ENCODE results near the gene SAA1.
"Not testable (repeated sequence)": the region's sequence is repeated elsewhere in the genome, so short reads cannot be mapped to it uniquely, and the experiment has no call there.

Gene SAA1

DNA sequence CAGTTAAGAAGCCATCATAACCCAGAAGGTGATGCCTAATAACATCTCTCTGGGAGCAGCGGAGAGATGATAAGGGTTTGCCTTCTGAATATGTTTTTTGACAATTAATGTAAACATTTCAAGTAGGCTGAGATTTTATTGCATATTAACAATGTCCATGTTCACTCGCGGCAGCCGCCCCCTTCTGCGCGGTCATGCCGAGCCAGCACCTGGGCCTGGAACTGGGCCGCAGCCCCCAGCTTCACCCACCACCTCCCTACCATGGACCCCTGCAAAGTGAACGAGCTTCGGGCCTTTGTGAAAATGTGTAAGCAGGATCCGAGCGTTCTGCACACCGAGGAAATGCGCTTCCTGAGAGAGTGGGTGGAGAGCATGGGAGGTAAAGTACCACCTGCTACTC is 4.3 kb upstream of the SAA1 start:
- no peak for DNase-seq

DNA sequence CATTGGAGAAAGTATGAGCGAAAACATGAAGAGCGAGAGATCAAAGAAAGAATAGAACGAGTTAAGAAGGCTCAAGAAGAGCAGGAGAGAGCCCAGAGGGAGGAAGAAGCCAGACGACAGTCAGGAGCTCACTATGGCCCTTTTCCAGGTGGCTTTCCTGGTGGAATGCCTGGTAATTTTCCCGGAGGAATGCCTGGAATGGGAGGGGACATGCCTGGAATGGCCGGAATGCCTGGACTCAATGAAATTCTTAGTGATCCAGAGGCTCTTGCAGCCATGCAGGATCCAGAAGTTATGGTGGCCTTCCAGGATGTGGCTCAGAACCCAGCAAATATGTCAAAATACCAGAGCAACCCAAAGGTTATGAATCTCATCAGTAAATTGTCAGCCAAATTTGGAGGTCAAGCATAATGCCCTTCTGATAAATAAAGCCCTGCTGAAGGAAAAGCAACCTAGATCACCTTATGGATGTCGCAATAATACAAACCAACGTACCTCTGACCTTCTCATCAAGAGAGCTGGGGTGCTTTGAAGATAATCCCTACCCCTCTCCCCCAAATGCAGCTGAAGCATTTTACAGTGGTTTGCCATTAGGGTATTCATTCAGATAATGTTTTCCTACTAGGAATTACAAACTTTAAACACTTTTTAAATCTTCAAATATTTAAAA is 3.2 kb upstream of the SAA1 start:
- DNase-seq = not testable (repeated sequence)

- DNase-seq = no peak
Observed at GRCh38 chr11:18264035-18264434, 2.0 kb upstream of the SAA1 start.

- DNase-seq = no peak
Observed at GRCh38 chr11:18264677-18265555, 1.1 kb upstream of the SAA1 start.

DNA sequence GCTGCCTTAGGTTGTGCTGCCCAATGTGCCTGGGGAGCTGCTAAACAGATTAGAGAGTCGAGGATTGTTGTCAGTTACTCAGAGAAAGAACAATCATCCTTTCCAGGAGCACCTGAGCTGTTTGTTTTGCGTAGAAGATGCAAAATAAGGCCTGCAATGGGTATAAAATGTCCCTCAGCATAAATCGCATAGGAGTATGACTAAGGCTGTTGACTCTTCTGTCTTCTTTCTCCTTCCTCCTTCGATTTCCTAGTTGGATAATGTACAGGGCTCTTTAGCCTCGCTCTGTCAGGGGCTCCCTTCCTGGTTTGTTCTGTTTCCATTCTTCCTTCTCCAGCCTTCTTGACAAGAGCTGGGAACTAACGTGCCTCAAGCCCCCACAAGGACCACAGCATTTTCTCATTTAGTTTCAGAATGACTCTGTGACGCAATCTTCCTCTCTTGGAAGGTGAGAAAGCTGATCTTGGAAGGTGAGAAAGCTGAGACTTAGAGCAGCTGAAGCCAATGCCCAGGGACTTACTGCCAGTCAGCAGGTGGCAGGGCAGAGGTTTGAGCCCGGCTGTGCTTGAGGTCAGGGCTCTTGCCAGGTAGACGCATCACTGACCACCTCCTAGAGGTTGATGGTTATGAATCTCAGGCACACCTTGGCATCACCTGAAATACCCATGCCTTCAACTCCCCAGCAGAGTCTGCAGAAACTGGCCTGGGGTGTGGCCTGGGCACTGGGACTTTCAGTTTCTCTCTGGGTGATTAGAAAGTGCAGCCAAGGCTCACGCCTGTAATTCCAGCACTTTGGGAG is 1.5 kb downstream of the SAA1 start:
- DNase-seq = not testable (repeated sequence)

- not testable (repeated sequence) for DNase-seq
Observed at GRCh38 chr11:18269252-18269651, 3.2 kb downstream of the SAA1 start.

DNA sequence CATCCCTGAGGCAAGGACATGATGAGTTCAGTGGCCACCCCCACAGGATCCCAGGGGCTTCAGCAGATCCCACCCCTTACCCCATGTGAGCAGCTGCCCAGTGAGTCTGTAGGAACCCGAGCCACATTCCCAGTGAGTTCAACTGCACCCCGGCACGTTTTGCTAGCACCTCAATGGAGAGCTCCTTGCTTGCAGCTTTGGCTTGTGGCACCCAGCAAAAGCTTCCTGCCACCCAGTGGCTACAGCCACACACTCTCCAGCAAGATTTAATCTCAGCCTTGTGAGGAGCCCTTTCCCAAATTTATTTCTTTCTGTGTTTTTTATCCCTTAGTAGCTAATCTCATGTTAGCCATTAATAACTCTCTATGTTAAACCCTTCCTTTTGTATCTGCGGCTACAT is 4.0 kb downstream of the SAA1 start:
- no peak for DNase-seq

- no peak for DNase-seq
Observed at GRCh38 chr11:18271206-18271605, 5.1 kb downstream of the SAA1 start.

GRCh38 chr11:18277565-18278271 is 11.7 kb downstream of the SAA1 start:
- no peak for DNase-seq

- DNase-seq = no peak
Observed at GRCh38 chr11:18280438-18281045, 14.5 kb downstream of the SAA1 start.

DNA sequence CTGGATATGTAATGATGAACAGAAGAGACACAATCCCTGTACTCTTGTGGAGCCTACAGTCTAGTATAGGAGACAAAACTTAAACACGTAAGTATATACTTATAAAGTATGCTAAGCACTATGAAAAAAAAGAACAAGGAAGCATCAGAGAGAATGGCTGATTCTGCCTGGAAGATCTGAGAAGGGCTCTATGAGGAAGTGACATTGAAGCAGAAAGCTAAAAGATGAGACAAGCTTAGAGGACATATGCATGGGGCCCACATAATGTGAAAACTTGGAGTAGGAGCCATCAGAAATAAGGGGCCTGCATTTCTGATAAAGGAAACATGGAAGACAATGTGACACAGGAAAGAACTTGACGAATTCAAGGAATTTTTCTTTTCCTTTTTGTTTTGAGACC is 16.6 kb downstream of the SAA1 start:
- DNase-seq = no peak

GRCh38 chr11:18285841-18286240 is 19.8 kb downstream of the SAA1 start:
- DNase-seq = no peak

GRCh38 chr11:18288911-18289310 is 22.8 kb downstream of the SAA1 start:
- no peak for DNase-seq

- no peak for DNase-seq
Observed at GRCh38 chr11:18294862-18295261, 28.8 kb downstream of the SAA1 start.

GRCh38 chr11:18295316-18295715 is 29.3 kb downstream of the SAA1 start:
- no peak for DNase-seq

GRCh38 chr11:18299721-18300120 is 33.7 kb downstream of the SAA1 start:
- DNase-seq = no peak

DNA sequence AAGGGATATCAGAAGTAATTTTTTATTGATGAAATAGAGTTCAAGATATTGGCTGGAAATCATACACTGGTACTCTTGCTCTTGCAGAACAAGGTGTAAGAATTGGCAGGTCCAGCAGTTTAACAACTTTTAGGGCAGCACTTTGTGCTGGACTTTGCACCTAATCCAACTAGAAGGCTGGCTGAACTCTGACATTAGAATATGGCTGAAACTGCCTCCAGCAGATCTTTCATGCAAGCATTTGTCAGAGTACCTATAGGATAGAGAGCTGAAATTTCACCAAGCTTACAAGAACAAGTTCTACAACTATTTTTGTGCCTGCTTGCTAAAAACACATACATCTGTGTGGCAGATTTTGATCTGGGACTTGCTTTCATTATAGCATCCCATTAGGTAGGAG is 38.7 kb downstream of the SAA1 start:
- no peak for DNase-seq

GRCh38 chr11:18307461-18308139 is 41.5 kb downstream of the SAA1 start:
- no peak for DNase-seq

GRCh38 chr11:18308242-18308641 is 42.2 kb downstream of the SAA1 start:
- DNase-seq = no peak

DNA sequence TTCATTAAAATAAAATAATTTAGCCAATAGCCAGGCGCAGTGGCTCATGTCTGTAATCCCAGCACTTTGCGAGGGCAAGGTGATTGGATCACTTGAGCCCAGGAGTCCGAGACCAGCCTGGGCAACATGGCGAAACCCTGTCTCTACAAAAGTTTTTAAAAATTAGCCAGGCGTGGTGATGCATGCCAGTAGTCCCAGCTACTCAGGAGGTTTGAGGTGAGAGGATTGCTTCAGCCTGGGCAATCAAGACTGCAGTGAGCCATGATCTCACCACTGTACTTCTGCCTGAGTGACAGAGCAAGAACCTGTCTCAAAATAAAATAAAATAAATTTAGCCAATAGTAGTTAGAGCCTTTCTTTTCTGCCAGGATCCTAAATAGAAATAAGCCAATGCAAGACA is 43.6 kb downstream of the SAA1 start:
- no peak for DNase-seq

DNA sequence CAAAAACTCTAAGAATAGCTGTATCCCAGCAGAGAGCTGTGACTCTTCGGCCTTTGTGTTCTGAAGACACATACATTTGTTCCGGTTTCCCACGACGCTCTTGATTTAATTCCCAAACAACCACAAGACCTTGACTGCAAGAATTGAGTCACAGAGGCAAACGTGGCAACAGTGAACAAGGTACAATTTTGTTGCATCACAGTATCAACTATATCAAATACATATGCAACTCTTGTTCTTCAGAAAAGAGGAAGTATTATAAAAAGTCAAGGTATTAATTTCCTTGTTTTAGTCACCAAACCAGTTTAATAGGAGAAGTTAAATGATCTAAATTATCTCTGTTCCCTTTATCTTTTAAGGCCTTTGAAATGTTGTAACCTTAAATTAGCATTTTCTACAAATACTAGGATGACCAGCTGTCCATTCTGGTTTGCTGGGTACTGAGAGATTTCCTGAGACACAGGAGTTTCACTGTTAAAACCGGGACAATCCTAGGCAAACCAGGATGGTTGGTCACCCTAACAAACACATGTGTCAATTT is 44.8 kb downstream of the SAA1 start:
- no peak for DNase-seq

- DNase-seq = no peak
Observed at GRCh38 chr11:18312012-18312411, 45.9 kb downstream of the SAA1 start.

All from DMS79 (cell line).